HG03575 (cell line): ENCODE measurements around the gene TM9SF4.

Experiments used
- ATAC-seq: cut with Tn5 transposase; IDR thresholded peaks from one replicate; pipeline ENCODE4 v1.9.1; 2021; ENCODE audit not compliant: unreplicated experiment, insufficient number of reproducible peaks, low FRiP score; ENCODE audit errors: extremely low read depth

The TM9SF4 gene, protein sequence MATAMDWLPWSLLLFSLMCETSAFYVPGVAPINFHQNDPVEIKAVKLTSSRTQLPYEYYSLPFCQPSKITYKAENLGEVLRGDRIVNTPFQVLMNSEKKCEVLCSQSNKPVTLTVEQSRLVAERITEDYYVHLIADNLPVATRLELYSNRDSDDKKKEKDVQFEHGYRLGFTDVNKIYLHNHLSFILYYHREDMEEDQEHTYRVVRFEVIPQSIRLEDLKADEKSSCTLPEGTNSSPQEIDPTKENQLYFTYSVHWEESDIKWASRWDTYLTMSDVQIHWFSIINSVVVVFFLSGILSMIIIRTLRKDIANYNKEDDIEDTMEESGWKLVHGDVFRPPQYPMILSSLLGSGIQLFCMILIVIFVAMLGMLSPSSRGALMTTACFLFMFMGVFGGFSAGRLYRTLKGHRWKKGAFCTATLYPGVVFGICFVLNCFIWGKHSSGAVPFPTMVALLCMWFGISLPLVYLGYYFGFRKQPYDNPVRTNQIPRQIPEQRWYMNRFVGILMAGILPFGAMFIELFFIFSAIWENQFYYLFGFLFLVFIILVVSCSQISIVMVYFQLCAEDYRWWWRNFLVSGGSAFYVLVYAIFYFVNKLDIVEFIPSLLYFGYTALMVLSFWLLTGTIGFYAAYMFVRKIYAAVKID

GRCh38 chr20:32109392-32110172 lies at the start of gene TM9SF4:
TM9SF4 (plus strand) TSS chr20:32109714; CDS start chr20:32109741, 27 bp downstream.
- peak; percentile 53 for ATAC-seq

- ATAC-seq, result no peak
These were observed 46.7 kb upstream of the TM9SF4 start for GRCh38 chr20:32062776-32063170.

- no peak for ATAC-seq
These were observed 45.8 kb upstream of the TM9SF4 start for GRCh38 chr20:32063695-32064094.

DNA sequence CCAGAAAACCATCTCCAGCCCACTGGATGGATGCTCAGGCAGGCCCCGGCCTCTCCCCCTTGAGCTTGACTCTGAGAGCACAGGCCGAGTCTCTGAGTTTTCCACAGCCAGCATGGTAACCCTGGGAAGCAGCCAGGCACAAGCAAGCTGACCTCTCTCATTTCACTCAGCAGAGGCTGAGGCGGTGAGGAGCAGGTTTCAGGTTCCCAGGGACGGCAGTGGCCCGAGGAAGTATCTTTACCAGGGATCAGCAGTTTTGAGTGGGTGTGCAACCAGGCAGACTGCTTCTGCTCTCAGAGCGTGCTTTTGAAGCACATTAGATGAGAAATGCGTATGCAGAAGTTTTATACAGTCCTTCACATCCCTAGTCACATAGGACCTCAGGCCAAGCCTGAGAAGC lies 44.8 kb upstream of the TM9SF4 start:
- no peak for ATAC-seq

- no peak for ATAC-seq
These were observed 42.2 kb upstream of the TM9SF4 start for GRCh38 chr20:32067234-32067821.

DNA sequence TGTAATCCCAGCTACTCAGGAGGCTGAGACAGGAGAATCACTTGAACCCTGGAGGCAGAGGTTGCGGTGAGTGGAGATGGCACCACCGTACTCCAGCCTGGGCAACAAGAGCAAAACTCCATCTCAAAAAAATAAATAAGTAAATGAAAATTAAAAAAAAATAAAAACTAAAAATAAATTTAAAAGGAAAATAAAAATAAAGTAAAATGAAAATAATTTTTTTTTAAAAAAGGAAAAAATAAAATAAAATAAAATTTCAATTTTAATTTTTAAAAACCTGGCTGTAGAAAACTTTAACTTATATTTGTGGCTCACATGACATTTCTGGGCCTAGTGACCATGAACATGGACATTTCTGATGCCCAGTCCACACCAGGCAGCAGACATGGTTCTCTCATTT lies 41.3 kb upstream of the TM9SF4 start:
- ATAC-seq, result no peak

- no peak for ATAC-seq
These were observed 39.8 kb upstream of the TM9SF4 start for GRCh38 chr20:32069711-32070110.

DNA sequence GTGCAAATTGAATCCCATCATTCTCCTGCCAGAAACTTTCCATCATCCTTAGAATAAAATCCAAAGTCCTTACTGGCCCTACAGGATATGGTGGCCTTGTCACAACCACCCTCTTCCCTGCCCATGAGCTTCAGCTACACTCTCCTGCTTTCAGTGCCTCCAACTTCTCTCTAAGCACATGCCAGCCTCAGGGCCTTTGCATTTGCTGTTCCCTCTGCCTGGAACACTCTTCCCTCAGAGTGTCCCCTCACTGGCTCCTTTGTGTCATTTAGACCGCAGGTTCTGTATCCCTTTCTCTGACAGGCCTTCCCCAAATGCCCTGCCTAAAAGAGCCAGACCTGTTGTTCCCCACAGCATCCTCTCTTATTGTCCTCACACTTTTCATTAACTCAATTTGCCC lies 39.2 kb upstream of the TM9SF4 start:
- ATAC-seq, result no peak

- ATAC-seq, result no peak
These were observed 38.8 kb upstream of the TM9SF4 start for GRCh38 chr20:32070690-32071213.

DNA sequence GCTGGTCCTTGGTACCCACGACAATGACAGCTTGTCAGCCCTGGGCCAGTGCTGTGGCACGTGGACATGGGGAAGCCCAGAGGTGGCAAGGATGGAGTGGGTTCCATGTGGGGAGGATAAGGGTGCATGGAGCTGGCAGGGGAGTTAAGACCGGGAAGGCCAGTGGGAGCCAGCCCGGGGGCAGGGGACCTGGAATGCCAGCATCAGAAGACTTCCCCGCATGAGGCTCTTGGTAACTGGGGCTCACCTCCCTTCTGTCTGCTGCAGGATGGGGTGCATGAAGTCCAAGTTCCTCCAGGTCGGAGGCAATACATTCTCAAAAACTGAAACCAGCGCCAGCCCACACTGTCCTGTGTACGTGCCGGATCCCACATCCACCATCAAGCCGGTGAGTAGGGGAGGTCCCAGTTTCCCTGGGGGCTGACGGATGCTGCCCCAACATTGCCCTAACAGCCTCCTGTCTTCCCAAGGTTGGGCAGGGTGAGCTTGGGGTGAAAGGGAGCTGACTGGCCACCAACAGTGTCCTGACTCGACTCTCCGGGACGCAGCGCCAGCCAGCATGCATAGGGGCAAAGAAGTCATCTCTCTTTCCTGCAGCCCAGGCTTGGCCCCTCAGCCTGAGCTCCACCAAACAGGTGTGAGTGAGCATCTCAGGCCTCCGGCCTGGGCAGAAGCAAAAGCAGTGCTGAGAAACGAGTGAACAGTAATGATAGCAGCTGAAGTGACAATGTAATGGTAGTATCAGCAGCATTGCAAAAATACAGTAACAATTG lies 37.9 kb upstream of the TM9SF4 start:
- no peak for ATAC-seq

DNA sequence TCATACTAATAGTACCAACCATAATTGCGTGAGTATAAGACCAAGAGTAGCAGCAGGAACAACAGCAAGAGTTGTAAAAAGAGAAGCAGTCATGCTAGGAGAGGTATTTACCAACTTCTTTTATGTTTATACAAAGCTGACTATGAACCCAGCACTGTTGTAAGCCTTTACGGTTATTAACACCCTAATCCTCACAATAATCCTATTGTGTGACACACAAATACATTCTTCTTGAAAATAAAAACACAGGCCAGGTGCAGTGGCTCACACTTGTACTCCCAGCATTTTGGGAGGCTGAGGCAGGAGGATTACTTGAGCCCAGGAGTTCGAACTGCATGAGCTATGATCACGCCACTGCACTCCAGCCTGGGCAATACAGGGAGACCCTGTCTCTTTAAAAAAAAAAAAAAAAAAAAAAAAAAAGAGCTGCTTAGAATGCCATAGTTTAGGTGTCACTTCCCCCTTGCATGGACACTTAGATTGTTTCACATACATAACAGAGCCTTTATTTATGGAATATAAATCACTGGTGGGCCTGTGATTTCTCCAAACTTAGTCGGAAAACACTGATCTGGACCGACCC lies 37.3 kb upstream of the TM9SF4 start:
- no peak for ATAC-seq

- ATAC-seq, result no peak
These were observed 34.0 kb upstream of the TM9SF4 start for GRCh38 chr20:32075534-32075933.

- no peak for ATAC-seq
These were observed 32.3 kb upstream of the TM9SF4 start for GRCh38 chr20:32077190-32077589.

GRCh38 chr20:32078322-32078721 lies 31.2 kb upstream of the TM9SF4 start:
- no peak for ATAC-seq

- ATAC-seq, result no peak
These were observed 30.7 kb upstream of the TM9SF4 start for GRCh38 chr20:32078791-32079190.

DNA sequence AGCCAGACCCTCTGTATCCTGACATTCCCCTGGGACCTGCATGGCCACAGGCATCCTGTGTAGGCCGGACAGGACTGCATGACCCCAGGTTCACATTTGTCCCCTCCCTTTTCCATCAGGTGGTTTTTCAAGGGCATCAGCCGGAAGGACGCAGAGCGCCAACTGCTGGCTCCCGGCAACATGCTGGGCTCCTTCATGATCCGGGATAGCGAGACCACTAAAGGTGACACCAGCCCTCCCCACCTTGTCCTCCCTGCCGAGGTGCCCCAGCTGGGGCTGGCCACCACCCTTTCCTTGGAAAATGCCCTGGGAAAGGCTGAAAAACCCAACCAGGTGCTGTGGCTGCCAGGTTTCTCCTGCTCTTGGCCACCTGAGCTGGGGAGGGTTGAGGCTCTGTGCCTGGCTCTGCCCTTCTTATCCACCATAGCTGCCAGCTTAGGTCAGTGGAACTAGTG lies 29.8 kb upstream of the TM9SF4 start:
- ATAC-seq, result no peak

GRCh38 chr20:32080783-32081182 lies 28.7 kb upstream of the TM9SF4 start:
- ATAC-seq, result no peak

GRCh38 chr20:32083469-32083868 lies 26.0 kb upstream of the TM9SF4 start:
- no peak for ATAC-seq
